Breast epithelium (tissue), 4 donors: ENCODE data around the gene PTF1A. TPM values are rescaled to one million over a fixed set of nuclear protein-coding genes. Genes with fewer than 3 reads are reported as not detected.

Experiments
- DNase-seq, 2 donors: peaks; one replicate each; pipeline ENCODE4 v3.0.0-alpha.2; 2019; ENCODE audit warnings: low spot score in 2 of 2
- H3K27ac ChIP-seq, 2 donors: fragments of 200-600 bp; sonication (generic) in 1 of 2; one replicate each; pipeline ENCODE4 v1.5.1; 2016 to 2019; ENCODE audit warnings: mild to moderate bottlenecking in 1 of 2
- H3K27me3 ChIP-seq, 2 donors: fragments of 200-600 bp; sonication (generic) in 1 of 2; one replicate each; pipeline versions ENCODE4 v1.5.1 to v1.6.0; 2017 to 2019; ENCODE audit warnings: control low read depth in 1 of 2, mild to moderate bottlenecking in 1 of 2
- H3K36me3 ChIP-seq: fragments of 200-600 bp; one replicate; pipeline ENCODE4 v1.5.1; 2019
- H3K4me1 ChIP-seq, 2 donors: fragments of 200-600 bp; sonication (generic); one replicate each; pipeline ENCODE4 v1.5.1; 2016 to 2019; ENCODE audit warnings: control low read depth in 1 of 2
- H3K4me3 ChIP-seq, 3 donors: fragments of 200-600 bp; sonication (generic); 1 replicate in 2 of 3; 2 replicates in 1 of 3; pipeline ENCODE4 v1.5.1; 2016 to 2019; ENCODE audit warnings: mild to moderate bottlenecking in 3 of 3, moderate library complexity in 2 of 3
- H3K9me3 ChIP-seq, 2 donors: fragments of 200-600 bp; sonication (generic) in 1 of 2; one replicate each; pipeline ENCODE4 v1.5.1; 2016 to 2019; ENCODE audit warnings: control low read depth in 1 of 2
- POLR2A ChIP-seq: fragments of 450-650 bp; IDR thresholded peaks from one replicate; pipeline ENCODE4 v1.6.1; 2016; ENCODE audit warnings: antibody characterized with exemption, mild to moderate bottlenecking, moderate library complexity
- POLR2AphosphoS5 ChIP-seq, 3 donors: sonication (generic); formaldehyde crosslinking; IDR thresholded peaks; one replicate each; pipeline ENCODE4 v1.6.1; 2017; ENCODE audit warnings: antibody characterized with exemption in 3 of 3
- intact Hi-C: fragments of 100-400 bp; cut with DNase I; formaldehyde crosslinking; loops from one replicate; pipeline ENCODE4 v1.15.1; 2023; ENCODE audit warnings: low total_unique reads
- total RNA-seq, 3 donors: library from RNA; depleted of rRNA; stranded (reverse); fragments of >200 nt; gene quantifications; one replicate each; pipeline ENCODE4 v1.1.0, GENCODE V29; 2016
- TF ChIP-seq, protein P1 (sequence below), 3 donors: fragments of 450-650 bp; IDR thresholded peaks; one replicate each; pipeline ENCODE4 v1.5.1; 2016 to 2017; ENCODE audit warnings: antibody characterized with exemption in 3 of 3, mild to moderate bottlenecking in 3 of 3, moderate library complexity in 3 of 3

The PTF1A gene
- total RNA-seq, 3 donors from 2014 or later: not detected

- Histone ChIP-seq H3K36me3 (no peaks in the 10 kb centered on the region), H3K4me3 (peak overlapping the region in 1 of 3 donors; percentile 15), H3K27ac (no peak overlapping the region), H3K27me3 (peaks cover 0 to 15% of the 10 kb centered on the region in 2 donors), H3K4me1 (no peaks in the 10 kb centered on the region), H3K9me3 (no peaks in the 10 kb centered on the region)
- DNase-seq: no peak
- no peak for TF ChIP-seq POLR2AphosphoS5 (IDR thresholded peaks at IDR 0.05)
- intact Hi-C loops: loop anchor here (1.0 kb wide), 1 partner anchor 34 kb away; the partner anchor contains the start of gene PTF1A
Measured at GRCh38 chr10:23157691-23158369, 34.3 kb upstream of the PTF1A start.

DNA sequence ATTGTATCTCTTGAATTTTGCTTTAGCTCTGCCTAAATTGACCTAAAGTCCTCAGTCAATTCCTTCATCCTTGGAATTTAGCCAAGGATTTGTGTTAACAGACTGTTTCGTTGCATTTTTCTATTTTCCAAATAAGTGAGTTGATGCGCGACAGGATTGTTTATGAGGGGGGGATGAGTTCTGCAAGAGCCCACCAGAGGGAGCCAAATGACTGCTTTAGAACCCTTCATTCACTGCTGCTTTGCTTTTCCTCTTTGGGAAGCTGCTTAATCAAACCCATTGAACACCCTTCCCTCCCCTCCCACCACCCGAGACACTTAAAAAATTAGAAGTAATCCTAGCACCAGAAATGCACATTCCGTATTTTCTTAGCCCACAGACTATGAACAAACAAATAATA is 33.7 kb upstream of the PTF1A start:
- TF ChIP-seq, protein P1, sequence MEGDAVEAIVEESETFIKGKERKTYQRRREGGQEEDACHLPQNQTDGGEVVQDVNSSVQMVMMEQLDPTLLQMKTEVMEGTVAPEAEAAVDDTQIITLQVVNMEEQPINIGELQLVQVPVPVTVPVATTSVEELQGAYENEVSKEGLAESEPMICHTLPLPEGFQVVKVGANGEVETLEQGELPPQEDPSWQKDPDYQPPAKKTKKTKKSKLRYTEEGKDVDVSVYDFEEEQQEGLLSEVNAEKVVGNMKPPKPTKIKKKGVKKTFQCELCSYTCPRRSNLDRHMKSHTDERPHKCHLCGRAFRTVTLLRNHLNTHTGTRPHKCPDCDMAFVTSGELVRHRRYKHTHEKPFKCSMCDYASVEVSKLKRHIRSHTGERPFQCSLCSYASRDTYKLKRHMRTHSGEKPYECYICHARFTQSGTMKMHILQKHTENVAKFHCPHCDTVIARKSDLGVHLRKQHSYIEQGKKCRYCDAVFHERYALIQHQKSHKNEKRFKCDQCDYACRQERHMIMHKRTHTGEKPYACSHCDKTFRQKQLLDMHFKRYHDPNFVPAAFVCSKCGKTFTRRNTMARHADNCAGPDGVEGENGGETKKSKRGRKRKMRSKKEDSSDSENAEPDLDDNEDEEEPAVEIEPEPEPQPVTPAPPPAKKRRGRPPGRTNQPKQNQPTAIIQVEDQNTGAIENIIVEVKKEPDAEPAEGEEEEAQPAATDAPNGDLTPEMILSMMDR (IDR thresholded peaks at IDR 0.05): peak in 2 of 3 donors; percentile 59 to 60
- no peak for TF ChIP-seq POLR2A
- TF ChIP-seq POLR2AphosphoS5 (IDR thresholded peaks at IDR 0.05): no peak
- H3K4me1 ChIP-seq: no peaks in the 10 kb centered on the region
- no peak overlapping the region for H3K27ac ChIP-seq
- H3K4me3 ChIP-seq: peak overlapping the region in 1 of 3 donors; percentile 15
- intact Hi-C loops: loop anchor here (1.0 kb wide), 1 partner anchor 34 kb away; the partner anchor contains the start of gene PTF1A
- no peaks in the 10 kb centered on the region for H3K36me3 ChIP-seq
- H3K9me3 ChIP-seq: no peaks in the 10 kb centered on the region
- H3K27me3 ChIP-seq: peaks cover 0 to 15% of the 10 kb centered on the region in 2 donors
- DNase-seq: no peak

- H3K36me3 ChIP-seq: no peaks in the 10 kb centered on the region
- no peak overlapping the region for H3K4me3 ChIP-seq
- no peak for DNase-seq
- intact Hi-C loops: no loop called here
- no peak overlapping the region for H3K27ac ChIP-seq
- H3K27me3 ChIP-seq: peaks cover 3 to 61% of the 10 kb centered on the region in 2 donors
- TF ChIP-seq, protein P1 (IDR thresholded peaks at IDR 0.05): no peak
- TF ChIP-seq POLR2AphosphoS5 (IDR thresholded peaks at IDR 0.05): no peak
- TF ChIP-seq POLR2A: no peak
- no peaks in the 10 kb centered on the region for H3K9me3 ChIP-seq
- H3K4me1 ChIP-seq: peaks cover 0 to 11% of the 10 kb centered on the region in 2 donors
Measured at GRCh38 chr10:23171232-23171876, 20.8 kb upstream of the PTF1A start.

DNA sequence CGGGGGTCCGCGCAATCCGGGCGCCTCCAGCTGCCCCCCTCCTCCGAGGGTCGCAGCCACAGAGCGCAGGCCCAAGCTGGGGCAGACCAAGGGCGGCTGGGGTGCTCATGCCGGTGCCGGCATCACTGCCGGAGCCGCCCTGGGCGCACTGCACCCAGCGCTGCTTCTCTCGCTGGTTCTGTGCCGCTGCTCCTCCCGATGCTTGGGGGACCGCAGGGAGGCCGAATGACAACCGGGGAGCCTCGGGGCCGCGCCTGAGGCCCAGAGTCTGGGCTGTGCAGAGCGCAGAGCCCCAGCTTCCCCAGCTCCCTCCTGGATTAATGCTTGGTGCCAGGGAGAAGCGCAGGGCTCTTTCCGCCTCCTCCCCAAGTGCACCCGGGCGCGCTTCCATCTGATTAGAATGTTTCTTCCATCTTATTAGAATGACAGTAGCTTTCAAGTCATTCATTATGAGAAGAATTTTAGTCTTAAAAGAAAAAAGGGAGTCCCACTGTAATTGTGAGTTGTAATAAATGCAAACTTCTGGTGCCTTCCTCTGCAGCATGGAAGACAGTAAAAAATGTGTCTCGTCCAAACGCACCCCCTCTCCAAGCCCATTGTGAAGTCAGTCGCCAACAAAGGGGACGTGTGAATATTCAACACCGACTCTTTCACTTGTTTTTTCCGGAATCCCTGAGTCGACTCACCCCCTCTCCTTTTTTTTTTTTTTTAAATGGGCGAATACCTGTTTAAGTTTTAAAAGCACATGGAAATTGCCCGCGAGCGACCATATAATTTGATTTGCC is 19.5 kb upstream of the PTF1A start:
- Histone ChIP-seq H3K27ac (no peak overlapping the region), H3K27me3 (peaks cover 3 to 65% of the 10 kb centered on the region in 2 donors), H3K36me3 (no peaks in the 10 kb centered on the region), H3K4me3 (no peak overlapping the region), H3K9me3 (no peaks in the 10 kb centered on the region), H3K4me1 (peaks cover 0 to 11% of the 10 kb centered on the region in 2 donors)
- intact Hi-C loops: no loop called here
- no peak for DNase-seq
- TF ChIP-seq POLR2AphosphoS5 (IDR thresholded peaks at IDR 0.05) (no peak), POLR2A (no peak)
- TF ChIP-seq, protein P1 (IDR thresholded peaks at IDR 0.05): no peak

- no peak overlapping the region for H3K4me3 ChIP-seq
- no peaks in the 10 kb centered on the region for H3K36me3 ChIP-seq
- intact Hi-C loops: no loop called here
- H3K27me3 ChIP-seq: peaks cover 3 to 73% of the 10 kb centered on the region in 2 donors
- TF ChIP-seq POLR2A (no peak), POLR2AphosphoS5 (IDR thresholded peaks at IDR 0.05) (no peak)
- TF ChIP-seq, protein P1 (IDR thresholded peaks at IDR 0.05): no peak
- DNase-seq: no peak
- H3K9me3 ChIP-seq: no peaks in the 10 kb centered on the region
- no peak overlapping the region for H3K27ac ChIP-seq
- peaks cover 0 to 11% of the 10 kb centered on the region in 2 donors for H3K4me1 ChIP-seq
Measured at GRCh38 chr10:23173214-23174073, 18.7 kb upstream of the PTF1A start.
